DMS79 treated with DMSO at 0.1 percent for 48 hours (cell line): ENCODE results near the gene MISP.

Experiments used
- DNase-seq: peaks from one replicate; lab custom pipeline; 2025; lab: John Stamatoyannopoulos, UW

Gene MISP

DNA sequence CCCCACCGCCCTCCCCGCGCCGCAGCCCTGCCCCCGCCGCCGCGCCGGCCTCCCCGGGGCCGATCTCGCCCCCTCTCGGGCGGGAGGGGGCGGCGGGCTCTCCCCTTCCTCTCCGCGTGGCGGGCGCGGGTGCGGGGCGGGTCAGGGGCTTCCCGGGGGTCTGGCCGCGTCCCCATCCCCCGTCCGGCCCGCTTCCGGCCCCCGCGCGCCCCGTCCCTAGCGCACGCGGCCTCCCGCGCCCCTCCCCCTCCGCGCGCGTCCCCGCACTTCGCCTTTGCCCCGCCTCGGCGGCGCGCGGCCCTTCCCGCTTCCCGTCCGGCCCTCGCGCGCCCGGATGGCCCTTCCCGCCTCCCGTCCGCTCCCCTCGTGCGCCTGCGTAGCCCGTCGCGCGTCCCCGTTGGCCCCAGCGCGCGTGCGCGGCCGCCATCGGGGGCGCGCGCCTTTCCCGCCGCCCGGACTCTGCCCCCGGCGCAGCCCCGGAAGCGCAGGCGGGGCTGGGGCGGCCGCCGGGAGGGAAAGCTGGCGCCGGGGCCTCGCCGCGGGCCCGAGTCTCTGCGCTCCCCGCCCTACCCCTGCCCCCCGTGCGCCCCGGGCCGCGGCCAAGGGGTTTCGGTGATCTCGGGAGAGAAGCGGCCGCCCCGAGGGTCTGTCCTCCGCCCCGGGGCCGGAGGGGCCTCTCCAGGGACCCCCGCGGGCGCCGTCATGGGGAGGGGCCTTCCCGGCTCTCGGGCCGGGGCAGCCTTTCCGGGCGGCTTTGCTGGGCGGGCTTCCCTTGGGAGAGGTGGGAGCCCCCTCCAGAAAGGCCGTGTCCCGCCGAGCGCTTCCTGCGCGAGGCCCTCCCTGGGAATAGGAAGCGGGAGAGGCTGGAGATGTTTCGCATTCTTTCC is 46.9 kb downstream of the MISP start:
- peak; percentile 72 for DNase-seq

DNA sequence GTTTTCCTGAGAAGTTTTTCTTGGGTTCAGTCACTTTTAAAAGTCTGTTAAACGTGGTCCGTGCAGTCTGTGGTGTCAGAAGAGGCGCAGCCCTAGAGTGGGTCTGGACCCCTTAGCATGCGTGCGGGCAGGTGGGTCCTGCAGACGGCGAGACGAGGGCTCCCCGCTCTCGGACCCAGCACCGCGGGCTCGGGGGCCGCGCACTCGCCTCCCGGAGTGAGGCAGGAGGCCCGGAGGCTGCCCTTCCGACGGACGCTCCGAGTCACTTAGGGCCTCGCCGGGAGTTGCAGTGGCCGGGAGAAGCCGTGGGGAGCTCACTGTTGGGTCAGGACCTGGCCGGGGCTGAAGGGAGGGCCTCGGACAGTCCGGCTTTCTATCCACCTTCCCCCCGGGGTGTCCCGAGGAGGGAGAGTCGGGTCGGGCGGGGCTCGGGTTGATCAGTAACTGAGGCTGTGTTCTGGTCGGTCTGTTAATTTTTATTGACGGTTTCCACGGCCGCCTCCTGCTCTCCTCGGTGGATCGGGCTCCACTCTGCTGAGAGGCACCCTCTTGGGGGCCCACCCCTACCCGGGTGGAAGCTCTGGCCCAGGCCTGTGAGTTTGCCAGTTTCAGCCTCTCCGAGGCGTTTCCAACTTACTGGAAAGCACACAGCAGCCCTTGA is 47.6 kb downstream of the MISP start:
- DNase-seq, result no peak

DNA sequence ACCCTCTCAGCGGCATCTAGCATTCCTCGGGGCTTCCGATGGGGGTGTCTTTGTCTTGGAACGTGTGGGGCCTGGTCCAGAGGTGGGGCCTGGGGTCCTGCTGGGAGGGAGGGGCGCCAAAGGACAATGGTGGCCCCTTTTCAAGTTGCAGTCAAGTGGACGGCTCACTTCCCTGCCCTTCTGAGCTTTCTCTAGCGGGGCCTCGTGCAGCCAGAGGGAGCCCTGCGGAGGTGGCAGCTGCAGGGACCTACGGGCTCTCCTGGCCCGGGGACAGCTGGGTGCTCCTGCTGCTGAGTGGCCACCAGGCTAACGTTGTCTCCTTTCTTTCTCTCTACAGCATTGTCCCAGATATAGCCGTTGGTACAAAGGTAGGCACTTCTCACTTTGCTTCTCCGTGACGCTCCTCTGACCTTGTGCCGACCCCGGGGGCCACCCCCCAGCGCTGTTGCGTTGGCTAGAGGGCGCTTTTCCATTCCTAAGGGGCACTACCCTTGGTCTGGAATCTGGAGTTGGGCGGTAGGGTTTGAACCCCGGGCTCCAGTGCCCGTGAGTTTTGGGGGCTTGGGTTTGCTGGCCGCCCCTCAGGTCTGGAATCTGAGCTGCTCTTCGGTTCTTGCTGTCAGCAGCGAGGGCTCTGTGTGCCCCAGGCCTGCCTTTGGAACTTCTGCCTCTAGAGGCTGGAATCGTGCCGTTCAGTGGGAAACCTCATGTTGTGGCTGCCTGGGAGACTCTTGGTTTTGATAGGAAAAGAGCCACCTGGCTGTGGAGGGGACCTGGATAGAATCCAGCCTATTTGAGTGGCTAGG is 48.4 kb downstream of the MISP start:
- DNase-seq, result peak; percentile 45

DNA sequence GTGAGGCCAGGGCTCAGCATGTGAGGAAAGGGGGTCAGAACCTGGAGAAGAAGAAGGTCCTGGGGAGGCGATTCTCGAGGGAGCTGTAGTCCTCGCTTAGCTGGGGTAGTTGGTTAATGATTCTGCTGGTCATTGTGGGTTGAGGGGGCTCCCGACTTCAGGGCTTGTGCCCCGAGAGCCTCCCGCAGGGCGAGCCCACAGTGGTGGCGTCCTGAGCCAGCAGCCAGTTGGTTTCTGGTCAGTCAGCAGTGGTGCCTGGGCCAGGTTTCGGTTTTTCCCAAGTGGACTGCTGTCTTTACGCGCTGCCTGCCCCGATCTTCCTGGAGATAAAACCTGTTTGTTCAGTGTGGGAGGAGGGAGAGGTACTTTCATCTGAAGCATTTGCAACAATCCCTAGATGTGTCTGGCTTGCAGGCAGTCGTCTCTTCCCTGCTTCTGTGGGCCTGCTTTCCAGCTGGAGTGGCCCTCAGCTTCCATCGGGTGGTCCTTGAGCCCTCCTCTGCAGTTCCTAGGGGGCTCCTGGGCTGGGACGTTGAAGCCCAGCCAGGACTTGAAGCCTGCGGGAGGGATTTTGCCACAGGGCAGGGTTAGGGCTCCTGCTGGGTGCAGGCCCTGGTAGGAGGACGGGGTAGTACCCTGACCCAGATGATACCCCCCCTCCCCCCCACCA is 49.6 kb downstream of the MISP start:
- DNase-seq, result peak; percentile 24

DNA sequence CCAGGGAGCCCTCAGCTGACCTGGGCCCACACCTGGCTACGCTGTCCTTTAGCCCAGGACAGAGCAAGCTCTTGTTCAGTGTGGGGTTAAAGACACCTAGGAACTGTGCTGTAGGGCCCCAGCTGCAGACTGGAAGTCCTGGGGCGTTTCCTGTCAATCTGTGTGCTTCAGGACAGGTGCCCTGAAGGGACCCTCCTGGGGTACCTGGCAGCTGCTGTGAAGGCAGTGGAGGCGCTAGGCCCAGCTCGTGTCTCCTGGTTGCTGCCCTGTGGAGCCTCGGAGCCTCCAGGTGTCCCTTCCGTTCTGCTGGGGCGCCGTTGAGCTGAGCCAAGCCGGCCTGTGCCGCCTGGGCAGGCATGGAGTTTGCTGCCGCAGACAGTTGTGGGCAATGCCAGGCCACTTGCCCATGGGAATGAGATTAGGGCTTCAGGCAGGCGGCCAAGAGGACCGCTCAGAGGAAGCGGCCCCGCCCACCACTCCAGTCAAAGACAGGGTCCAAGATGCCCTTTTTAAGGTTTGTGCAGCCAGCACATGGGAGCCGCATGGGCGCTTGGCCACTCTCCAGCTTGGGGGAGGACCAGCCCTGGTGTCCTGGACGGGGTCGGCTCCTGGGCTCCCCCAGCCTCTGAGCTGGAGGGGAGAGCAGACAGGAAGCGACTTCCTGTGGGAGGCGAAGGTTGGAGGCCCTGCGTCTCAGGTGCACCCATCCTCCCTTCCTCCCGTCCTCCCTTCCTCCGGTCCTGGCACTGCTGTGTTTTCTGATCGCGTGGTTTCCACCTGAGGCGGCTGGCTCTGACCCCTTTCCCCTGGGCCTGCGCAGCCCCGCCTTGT is 50.3 kb downstream of the MISP start:
- DNase-seq, result peak; percentile 80

DNA sequence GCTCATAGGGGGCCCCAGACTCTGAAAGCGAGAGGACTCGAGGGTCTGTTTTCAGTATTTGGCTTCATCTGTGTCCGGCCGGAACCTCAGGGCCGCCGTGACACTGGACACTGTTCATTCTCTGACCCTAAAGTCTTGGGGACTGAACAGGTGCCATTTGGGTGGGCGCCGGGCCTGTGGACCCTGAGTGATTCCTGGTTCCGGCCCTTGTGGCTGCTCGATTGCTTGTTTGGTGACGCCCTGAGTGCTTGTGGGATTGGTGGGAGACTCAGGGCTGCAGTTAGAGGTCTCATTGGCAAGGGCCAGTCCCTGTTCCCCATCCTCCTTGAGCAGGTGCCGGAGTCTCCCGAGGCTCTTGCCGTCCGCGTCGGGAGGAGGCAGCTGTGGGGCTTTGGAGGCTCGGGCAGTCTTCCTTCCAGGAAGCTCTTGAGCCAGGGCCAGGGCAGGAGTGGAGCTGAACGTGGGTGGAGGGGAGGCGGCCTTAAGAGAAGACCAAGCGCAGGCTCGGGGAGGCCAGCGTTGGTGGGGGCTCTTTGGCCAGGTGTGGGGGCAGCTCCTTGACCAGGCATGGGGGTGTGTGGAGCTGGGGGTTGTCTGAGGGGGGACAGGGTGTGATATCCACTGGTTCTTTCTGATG is 51.1 kb downstream of the MISP start:
- no peak for DNase-seq

DNA sequence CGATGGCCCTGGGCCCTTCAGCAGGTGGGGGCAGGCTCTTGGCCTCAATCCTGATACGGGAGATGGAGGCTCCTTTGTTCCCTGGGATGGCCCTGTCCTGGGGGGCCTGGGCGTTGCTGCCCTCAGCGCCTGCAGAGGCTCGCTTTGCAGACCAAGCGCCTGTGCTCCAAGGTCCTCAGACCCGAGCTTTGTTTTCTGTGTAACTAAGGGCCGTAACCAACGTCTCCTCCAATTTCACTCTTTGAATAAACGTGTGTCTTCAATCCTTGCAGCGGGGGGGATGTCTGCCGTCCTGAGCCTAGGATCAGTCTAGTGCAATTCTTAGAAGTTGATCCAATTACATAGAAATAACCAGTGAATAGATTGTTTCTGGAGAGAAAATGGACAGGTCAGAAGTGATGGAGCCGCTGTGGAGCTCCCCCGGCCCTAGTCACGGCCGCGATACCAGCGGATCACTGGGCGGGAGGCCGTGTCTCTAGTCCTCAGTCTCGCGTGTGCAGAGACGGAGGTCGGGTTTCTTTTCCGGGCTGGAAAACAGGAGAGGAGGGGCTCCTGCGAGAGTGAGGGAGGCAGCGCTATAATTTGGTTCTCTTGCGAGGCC is 51.7 kb downstream of the MISP start:
- no peak for DNase-seq

DNA sequence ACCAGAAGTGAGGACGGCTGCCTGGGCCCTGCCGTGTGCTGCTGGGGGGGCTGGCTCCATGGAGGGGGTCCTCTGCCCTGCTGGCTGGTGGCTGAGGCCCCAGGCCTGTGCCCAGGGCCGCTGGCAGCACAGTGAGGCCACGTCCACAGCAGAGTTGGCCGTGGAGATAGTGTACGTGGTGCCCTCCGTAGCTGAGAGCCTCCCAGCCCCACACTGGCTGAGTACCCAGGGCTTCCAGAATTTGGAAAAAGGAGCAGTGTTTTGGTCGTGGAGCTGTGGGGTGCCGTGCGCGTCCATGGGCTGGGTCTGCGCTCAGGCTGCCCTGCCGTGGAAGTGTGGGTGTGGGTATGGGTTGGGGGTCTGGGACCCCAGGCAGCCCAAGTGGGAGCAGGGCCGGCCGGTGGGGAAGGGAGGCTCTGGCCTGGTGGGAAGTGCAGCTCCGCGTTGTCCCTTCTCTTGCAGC is 52.2 kb downstream of the MISP start:
- no peak for DNase-seq

DNA sequence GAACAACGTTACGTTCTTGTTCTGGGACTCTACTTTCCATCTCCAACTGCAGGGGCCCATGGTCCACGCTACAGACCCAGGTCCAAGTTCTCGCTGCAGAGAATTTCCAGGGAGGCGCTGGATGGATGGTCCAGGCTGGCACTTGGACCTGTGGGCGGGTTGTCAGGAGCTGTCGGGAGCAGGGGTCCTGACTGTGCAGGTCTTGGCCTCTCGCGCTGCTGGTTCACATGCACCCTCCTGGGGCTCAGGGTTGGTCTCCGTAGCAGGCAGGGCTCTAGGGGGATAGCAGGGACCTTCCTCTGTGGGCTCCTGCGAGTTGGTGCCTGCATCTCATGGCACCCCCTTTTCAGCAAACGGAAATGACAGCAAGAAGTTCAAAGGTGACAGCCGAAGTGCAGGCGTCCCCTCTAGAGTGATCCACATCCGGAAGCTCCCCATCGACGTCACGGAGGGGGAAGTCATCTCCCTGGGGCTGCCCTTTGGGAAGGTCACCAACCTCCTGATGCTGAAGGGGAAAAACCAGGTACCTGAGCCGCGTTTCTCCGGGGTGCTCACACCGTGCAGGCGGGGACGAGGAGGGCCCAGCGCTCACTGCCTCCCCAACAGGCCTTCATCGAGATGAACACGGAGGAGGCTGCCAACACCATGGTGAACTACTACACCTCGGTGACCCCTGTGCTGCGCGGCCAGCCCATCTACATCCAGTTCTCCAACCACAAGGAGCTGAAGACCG is 52.9 kb downstream of the MISP start:
- DNase-seq, result no peak

DNA sequence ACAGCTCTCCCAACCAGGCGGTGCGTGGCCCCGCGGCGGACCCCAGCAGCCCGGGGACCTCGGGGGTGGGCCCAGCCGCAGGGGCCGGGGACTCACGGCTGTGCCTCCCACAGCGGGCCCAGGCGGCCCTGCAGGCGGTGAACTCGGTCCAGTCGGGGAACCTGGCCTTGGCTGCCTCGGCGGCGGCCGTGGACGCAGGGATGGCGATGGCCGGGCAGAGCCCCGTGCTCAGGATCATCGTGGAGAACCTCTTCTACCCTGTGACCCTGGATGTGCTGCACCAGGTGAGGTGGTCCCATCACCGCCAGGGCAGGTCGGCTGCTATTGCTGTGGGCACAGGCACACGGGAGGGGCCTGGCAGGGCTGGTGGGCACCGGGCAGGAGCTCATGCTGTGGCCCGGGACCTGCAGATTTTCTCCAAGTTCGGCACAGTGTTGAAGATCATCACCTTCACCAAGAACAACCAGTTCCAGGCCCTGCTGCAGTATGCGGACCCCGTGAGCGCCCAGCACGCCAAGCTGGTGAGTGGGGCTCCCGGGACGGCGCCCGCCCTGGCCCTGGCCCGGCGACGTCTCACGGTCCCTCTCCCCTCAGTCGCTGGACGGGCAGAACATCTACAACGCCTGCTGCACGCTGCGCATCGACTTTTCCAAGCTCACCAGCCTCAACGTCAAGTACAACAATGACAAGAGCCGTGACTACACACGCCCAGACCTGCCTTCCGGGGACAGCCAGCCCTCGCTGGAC is 53.7 kb downstream of the MISP start:
- DNase-seq, result no peak

DNA sequence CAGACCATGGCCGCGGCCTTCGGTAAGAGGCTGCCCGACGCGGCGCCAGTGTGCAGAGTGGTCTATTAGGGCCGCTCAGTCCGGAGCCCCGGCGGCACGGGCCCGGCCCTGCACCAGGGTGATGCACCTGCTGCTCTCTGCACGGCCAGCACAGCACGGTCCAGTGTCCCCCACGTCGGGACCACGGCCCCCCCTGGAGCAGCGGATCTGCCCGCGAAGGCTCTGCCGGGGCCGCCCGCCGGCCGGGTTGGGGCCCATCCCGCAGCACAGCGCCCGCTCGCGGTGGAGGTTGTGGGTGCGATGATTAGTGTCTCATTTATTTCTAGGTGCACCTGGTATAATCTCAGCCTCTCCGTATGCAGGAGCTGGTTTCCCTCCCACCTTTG is 54.2 kb downstream of the MISP start:
- DNase-seq, result no peak

DNA sequence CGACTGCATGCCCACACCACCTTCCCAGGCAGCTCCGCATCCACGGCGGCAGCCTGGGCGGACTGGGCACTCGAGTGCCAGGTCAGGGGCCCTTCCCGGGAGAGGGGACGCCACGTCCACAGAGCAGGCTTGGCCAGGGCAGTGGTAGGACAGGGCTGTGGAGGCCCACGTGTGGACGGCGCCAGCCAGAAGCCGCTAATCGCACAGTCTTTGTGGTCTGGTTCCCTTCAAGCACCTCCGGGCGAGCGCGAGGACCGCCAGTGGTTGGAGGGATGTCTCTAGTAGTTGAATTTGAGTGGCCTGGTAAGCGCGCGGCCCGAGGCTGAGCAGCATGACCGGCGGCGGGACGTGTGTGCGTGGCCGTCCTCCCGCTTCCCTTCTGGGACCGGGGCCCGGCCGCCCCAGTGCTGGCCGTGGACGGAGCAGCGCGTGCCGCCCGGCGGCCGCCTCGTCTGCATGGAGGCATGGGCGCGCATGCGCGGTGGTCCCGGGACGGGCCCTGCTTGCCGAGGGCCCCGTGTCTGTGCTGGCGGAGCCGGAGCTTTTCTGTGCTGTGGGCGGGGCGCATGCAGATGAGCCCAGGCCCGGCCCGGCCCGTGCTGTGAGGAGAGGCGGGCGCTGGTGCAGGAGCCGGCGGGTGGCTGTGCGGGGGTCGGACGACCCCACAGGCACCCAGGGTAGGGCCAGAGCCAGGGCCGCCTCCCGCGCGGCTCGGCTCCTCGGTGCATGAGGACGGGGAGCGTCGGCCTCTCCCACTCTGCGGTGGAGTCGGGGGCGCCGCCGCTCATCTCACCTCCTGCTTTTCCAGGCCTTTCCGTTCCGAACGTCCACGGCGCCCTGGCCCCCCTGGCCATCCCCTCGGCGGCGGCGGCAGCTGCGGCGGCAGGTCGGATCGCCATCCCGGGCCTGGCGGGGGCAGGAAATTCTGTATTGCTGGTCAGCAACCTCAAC is 55.0 kb downstream of the MISP start:
- no peak for DNase-seq

DNA sequence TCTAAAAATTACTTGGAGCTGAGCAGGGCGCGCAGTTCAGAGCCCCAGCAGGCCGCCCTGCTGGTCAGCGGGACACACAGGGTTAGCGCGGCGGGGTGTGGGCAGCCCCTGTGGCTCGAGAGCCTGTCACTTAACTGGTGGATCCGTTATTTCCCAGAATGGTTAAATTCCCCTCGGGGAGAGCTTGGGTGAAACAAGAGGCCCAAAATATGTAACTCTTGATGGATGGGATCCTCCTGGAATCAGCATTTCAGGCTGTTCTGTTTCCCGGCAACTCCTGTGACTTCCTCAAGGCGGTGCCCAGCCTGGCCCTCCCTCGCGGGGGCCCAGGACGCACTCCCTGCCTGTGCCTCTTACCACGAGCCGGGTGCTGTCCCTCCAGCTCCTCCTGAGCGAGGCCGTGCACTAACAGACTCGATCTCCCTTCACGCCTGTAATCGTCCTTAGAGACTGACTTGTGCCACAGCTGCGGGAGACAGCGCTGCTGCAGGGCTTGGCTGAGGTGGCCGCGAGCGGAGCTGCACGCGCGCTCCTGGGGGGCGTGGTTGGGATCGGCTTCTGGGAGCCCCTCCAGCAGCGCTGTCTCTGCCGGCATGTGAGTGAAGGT is 56.0 kb downstream of the MISP start:
- no peak for DNase-seq

DNA sequence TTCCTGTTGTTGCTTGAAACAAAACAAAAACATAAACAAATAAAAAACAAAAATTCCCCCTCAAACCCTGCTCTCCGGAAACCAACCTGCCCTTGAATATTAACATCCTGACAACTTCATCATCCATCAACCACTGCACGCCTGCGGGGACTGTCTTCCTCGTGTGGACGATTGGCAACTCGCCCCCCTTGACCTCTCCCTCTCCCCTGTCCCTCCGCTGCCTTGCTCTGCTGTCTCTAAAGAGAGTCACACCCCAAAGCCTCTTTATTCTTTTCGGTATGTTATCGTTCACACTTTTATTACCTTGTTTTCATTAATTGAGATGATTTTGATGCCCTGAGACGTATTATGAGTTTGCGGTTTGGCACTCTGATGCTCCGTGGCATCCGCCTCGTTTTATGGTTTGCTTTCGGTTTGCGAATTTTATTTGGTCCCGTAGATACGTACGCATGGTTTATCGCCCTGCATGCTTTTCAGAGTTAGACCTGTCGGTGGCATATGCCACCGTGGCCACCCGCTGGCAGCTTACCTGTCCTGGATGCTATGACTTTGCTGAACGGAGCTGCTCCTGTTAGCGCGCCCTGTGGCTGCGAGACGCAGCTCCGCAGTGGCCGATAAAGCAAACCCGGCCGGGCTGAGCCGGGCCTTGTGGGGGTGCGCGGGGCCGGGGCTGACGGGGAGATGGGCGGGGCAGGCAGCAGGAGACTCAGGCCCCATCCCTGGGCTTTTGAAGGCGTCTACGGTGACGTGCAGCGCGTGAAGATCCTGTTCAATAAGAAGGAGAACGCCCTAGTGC is 56.9 kb downstream of the MISP start:
- no peak for DNase-seq

DNA sequence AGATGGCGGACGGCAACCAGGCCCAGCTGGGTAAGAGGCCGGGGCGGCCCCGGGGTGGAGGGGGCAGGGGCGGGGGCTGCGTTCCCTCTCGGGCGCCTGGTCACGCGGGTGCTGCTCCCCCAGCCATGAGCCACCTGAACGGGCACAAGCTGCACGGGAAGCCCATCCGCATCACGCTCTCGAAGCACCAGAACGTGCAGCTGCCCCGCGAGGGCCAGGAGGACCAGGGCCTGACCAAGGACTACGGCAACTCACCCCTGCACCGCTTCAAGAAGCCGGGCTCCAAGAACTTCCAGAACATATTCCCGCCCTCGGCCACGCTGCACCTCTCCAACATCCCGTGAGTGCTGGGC is 57.5 kb downstream of the MISP start:
- no peak for DNase-seq

DNA sequence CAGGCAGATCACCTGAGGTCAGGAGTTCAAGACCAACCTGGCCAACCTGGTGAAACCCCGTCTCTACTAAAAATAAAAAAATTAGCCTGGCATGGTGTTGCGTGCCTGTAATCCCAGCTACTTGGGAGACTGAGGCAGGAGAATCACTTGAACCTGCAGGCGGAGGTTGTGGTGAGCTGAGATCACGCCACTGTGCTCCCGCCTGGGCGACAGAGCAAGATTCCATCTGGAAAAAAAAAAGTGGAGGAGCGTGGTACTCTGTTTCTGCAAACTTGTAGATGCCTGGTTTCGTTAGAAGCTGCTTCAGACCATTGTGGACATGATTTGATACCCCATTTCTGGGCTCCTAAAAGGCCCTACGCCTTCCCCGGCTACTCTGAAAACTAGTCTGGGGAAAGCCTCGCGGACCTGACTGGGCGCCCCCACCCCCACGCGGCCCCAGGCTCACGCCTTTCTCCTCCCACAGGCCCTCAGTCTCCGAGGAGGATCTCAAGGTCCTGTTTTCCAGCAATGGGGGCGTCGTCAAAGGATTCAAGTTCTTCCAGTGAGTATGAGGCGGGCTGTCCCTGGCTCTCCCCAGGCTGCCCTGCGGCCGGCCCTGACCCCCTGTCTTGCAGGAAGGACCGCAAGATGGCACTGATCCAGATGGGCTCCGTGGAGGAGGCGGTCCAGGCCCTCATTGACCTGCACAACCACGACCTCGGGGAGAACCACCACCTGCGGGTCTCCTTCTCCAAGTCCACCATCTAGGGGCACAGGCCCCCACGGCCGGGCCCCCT is 59.4 kb downstream of the MISP start:
- DNase-seq, result no peak
